HG03159 (cell line): ENCODE data around the gene AGAP1.

Experiments
- ATAC-seq: cut with Tn5 transposase; IDR thresholded peaks from one replicate; pipeline ENCODE4 v1.9.1; 2021; ENCODE audit warnings: mild to moderate bottlenecking, moderate library complexity; ENCODE audit not compliant: unreplicated experiment

Gene AGAP1

DNA sequence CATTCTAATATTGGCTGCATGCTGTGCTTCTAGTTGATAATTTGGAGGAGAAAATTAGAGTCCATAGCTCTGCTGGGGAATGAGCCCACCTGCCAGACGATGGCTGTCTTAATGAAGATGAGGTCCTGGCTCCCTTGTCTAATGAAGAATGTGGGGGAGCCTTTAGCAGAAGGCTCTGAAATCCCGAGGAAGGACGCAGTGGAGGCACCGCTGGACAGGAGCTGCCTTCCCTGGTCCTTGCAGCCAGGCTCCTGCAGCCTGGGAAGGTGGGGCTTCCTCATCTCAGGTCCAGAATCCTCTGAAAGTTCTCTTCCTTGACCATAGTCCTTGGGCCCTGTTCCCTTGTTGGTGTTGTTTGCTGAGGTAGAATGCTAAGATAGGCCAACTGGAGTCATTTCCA lies 208.3 kb downstream of the AGAP1 start:
- no peak for ATAC-seq

DNA sequence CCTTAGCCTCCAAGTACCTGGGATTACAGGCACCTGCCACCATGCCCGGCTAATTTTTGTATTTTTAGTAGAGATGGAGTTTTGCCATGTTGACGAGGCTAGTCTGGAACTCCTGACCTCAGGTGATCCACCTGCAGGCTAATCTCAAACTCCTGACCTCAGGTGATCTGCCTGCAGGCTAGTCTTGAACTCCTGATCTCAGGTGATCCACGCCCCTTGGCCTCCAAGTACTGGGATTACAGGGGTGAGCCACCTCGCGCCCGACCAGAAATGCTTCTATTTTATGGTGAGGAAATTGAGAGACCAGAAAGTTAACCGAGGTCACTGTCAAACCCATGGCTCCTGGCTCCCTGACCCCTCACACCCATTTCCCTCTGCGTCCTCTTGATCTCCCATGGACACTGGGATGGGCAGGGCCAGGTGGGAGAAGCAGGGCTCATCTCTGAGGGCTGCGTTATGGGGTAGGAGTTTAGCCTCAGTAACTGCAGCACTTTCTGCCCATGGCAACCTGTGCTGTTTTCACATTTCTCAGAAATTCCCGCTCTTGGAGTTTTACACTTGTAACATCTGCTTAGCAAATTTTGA lies 210.0 kb downstream of the AGAP1 start:
- no peak for ATAC-seq

DNA sequence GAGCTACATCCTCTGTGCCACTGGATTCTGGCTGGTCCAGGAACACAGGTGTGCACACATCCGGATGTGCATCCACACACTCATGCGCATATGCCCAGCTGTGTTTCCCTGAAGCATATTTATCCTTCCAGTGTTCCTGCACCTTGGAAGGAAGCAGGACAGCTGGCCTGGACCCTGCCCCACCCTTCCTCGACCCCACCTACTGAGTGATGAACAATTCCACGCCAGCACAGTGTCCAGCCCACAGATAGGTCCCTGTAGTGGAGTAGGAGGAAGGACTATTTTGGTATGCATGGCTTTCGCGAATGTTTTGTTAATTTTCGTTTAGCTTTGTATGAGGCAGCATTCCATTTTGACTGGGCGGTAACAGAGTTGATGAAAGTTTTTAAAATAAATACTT lies 211.5 kb downstream of the AGAP1 start:
- no peak for ATAC-seq

DNA sequence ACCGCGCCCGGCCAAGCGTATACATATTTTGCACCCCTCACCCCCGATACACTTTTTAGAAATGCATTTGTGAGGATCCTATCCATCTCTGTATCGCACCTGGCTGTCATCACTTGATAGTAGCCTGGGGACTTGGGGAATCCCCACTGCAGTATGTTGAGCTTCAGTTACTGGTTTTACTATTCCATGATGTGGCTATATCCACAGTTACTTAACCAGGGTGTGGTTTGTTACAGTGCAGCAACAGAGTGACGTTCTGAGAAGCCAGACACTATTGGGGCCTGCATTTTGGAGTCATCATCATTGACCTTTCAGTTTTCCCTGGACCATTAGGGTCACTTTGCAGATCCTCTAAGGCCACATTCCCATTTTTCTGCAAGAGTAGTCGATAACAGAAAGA lies 212.7 kb downstream of the AGAP1 start:
- no peak for ATAC-seq

DNA sequence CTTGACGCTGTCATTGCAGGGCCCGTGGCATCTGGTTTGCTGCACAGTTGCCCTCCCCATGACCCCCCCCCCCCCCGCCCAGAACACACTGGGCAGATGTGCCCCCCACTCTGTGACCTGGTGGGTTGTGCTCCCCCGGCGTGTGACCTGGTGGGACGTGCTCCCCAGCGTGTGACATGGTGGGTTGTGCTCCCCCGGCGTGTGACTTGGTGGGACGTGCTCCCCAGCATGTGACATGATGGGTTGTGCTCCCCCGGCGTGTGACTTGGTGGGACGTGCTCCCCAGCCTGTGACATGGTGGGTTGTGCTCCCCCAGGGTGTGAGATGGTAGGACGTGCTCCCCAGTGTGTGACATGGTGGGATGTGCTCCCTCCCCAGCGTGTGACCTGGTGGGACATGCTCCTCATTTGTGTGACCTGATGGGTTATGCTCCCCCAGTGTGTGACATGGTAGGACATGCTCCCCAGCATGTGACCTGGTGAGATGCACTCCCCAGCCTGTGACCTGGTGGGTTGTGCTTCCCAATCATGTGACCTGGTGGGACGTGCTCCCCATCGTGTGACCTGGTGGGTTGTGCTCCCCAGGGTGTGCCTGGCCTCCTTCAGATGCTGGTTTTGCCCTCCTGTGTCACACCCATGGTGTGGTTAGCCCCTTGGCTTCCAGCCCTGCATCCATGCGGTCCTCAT lies 213.7 kb downstream of the AGAP1 start:
- ATAC-seq = no peak

DNA sequence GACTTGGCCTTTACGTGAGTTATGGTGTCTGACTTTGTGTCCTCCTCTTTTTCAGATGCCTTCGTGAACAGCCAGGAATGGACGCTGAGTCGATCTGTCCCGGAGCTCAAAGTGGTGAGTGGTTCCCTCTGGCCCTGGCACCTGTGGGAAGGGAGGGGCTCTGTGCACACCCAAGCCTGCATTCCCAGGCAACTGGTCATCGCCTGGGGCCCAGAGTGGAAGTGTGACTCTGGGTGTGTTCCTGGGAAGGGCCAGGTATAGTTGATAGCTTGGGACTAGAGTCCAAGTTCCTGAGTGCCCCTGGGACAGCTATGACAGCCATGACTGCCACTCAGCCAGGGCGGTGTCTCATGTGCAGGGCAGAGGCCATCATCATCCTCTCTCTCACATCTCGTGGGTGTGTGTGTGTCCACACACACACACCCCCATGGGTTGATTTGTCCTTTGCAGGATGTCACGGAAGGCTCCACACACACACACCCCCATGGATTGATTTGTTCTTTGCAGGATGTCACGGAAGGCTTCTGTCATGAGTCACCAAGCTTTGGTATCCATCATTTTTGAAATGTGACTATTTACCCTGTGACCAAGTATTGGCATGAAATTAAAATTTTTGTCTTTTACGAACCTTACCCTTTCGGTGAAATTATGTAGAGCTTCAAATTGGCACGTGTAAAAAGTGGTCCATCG lies 215.4 kb downstream of the AGAP1 start:
- ATAC-seq = no peak

DNA sequence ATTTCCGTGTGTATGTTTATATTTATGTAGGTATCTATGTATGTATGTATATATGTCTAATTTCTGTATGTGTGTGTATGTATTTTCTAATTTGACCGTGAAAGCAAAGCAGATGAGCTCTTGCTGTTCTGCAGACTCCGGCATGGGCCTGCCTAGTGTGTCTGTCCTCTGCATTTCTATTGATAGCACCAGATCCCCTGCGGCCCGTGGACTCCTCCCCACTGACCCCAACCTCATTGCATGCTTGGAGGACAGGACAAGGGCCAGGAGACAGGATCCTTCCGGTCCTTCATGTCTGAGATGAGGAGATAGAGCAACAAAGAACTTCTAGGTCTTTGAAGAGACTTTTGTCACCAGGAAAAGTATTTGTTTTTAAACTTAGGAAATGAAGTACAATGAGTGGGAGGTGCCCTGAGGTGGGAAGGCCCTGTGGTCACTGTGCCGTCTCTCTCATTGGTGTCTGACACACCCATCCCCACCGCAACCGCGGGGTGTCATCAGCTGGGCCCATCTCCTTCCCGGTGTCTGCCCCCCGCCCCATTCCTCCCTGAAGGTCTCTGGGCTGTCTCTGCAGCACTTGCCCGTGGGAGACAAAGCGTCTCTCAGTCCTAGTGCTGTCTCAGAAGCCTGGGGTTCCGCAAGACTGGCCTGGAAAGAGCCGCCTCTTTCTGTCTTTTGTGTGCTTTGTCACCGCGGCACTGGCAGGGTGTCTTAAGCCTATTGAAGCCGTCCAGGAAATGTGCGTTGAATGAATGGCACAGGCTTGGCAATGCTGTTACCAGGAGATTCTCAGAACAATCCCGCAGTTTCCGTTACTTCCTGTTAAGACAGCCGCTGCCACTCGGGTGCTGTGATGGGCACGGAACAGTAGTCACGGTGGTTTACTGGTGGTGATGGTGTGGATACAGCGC lies 216.4 kb downstream of the AGAP1 start:
- no peak for ATAC-seq

DNA sequence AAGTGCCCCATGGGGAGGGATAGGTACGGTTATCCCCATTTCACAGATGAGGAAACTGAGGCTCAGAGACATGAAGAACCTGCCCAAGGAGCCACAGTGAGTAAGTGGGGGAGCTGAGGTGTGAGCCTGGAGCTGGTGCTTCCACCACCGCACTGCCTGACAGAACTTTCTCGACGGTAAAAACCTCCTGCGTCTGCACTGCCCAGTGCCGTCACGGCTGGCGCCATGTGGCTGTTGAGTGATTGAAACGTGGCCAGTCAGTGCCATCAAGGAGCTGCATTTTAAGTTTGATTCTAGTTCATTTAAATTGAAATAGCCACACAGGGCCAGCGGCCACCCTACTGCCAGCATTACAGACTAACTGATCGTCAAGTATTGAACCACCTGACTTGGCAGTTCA lies 217.1 kb downstream of the AGAP1 start:
- no peak for ATAC-seq

DNA sequence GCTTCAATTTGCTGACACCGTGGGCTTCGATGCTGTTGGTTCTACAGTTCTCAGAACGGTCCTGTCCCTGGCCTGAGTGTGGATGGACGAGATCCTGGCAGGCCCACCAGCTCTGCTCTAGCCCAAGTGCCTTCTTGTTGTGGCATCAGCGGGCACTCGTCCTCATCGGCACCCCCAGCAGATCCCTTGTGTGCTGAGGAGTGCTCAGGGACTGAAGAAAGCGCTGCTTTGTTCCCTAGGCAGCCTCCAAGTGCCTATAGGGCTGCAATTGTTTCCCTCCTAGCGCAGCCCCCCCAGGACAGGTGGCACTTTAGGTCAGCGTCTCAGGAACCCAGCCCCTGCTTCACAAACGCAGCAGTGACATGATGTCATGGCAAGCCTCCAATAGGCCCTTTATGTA lies 217.7 kb downstream of the AGAP1 start:
- ATAC-seq = no peak

DNA sequence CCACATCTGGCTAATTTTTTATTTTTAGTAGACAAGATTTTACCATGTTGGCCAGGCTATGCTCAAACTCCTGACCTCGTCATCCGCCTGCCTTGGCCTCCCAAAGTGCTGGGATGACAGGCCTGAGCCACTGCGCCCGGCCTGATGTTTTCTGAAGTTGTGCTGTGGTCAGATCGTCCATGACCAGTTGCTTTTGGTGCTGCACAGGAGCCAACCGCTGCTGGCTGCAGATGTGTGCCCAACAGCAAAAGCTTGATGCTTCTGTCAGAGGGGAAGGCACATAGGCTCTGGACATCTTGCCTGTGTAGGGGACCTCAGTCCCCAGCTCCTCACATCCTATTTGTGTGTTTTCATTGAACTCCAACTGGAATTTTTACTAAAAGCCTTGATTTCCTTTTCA lies 218.3 kb downstream of the AGAP1 start:
- no peak for ATAC-seq

DNA sequence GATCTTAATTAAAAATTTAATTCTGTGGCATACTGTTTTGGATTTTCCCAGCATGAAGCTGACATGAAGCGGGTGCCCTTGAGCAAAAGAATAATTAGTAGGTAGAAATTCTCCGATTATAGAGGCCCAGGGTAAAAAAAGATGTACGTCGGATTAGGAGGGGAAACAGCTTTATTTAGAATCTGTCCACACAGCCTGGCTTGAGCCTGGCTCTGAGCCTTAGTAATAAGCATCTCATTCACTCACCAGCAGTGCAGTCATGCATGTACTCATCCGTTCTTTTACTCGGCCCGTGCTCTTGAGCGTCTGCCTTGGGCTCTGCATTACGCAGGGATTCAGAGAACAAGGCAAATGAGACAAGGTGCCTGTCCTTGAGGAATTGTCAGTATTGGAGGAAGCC lies 219.3 kb downstream of the AGAP1 start:
- no peak for ATAC-seq

DNA sequence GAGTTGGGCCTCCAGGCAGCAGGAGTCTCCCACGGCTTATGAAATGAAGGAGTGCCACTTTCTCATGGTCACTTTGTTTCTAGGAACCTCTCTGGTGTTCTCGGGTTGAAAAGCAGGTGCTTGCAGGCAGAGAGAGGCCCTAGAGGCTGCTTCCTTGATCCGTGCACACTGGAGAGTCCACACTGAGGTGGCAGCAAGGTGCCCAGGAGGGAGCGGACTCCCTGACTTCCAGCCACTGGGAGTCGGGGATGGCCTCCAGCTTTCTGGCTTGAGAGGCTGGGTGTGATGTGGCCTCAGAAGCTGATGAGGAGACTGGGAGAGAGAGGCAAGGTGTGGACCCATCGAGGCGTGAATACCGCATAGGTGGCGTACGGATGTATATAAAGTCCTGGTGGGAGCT lies 221.8 kb downstream of the AGAP1 start:
- ATAC-seq = no peak

DNA sequence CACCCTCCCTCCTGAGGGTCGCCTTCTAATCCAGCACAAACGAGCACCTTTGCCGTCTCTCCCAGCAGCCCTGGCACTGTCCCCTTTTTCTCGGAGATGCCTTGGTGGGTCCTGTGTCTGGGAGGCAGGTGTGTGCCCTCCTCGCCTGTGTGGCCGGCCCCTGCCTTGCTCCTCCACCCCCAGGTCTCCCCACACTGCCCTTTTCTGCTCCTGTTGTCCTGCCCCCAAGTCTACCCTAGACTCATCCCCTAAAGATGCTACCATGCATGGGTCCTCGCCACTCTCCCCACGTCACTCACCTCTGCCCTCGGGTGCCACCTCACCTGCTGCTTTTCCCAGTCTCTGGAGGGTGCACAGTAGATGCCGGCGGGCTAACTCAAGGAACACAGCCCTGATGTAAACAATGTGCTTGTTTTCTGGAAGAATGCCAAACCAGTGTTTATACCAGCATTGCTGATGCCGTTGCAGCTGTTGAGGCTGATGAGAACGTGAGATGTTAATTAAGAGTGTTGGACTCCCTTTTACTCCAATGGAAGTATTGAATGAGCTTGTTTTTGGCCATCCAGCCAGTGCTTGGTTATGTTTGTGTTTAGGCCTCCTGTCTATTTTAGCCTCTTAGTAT lies 223.1 kb downstream of the AGAP1 start:
- ATAC-seq = no peak

DNA sequence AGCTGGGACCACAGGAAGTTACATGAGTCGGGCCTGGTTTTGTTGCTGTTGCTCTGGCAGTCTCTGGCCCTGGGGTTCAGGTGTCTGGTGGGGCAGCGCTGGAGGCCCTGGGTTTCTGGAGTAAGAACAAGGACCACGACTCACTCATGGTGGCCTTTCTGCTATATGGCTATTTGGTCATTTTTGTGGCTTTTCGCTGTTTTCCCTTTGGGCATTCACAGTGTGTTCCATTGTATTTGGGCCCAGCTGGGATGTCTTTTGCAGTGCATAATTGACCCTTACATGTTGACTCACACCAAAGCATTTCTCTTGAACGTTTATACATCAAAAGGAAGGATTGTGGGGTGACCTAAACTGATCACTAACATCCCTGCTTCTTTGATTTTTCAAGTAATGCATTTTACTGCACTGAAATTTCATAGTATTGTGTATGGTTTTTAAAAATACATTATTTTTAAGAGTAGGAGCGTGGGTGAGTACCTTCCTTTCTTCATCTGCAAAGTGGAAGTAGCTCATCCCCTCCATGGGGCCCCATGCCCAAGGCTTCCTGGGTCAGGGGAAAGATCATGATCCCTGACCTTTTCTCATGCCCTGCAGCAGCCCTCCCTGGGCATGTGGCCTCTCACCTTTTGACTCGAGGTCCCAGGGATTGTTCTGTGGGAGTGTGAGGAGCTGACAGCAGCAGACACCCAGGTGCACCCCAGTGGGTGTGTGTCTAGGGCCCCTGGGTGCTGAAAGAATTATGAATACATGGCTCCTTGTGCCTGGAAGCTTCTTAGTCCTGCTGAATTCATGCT lies 225.5 kb downstream of the AGAP1 start:
- no peak for ATAC-seq

DNA sequence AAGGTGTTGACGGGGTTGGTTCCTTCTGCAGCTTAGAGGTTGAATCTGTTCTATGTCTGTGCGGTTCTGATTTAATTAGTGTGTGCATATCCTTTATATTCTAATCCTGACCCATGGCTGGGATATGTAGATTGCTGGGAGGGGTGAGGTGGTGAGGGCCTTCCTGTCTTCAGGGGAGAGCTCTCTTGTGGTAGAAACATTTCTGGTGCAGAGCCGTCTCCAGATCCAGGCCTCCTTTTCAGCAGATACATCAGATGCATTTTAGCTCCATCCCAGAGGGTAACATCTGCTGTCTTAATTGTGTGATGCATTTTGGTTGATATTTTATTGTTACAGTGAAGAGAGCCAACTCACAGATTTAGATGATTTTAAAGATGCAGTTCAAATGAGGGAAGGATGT lies 227.8 kb downstream of the AGAP1 start:
- ATAC-seq = no peak

DNA sequence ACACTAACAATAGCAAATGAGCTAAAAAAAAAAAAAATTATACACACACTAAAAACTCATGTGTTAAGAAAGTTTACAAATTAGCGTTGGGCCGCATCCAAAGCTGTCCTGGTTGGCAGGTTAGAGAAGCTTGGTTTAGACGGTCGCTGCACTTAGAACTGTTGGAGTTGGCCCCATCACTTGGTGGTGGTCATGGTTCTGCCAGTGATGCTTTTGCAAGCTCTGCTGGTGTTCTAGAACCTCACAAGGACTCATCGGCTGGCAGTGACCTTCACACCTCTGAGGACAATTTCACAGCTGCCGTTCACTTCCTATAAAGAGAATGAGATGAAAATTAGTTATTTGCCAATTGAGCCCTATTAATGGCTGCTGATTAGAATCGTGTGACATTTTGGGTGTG lies 229.0 kb downstream of the AGAP1 start:
- no peak for ATAC-seq

DNA sequence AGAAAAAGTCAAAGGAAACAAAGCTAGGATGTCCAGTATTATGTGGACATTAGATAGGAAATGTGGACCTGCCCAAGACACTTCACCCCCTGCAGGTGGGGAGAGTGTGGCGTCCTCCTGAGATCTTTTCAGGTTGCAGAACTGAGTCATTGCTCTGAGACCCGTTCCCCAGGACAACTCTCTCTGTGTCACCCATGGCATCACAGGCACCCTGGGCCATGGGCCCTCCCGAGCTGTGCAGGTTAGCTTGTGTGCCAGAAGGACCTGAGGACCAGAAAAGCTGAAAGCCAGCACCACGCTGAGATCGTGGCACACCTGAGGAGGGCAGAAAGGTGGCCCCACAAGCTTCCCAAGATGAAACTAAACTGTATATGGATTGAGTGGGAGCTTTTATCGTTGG lies 229.5 kb downstream of the AGAP1 start:
- ATAC-seq = no peak

DNA sequence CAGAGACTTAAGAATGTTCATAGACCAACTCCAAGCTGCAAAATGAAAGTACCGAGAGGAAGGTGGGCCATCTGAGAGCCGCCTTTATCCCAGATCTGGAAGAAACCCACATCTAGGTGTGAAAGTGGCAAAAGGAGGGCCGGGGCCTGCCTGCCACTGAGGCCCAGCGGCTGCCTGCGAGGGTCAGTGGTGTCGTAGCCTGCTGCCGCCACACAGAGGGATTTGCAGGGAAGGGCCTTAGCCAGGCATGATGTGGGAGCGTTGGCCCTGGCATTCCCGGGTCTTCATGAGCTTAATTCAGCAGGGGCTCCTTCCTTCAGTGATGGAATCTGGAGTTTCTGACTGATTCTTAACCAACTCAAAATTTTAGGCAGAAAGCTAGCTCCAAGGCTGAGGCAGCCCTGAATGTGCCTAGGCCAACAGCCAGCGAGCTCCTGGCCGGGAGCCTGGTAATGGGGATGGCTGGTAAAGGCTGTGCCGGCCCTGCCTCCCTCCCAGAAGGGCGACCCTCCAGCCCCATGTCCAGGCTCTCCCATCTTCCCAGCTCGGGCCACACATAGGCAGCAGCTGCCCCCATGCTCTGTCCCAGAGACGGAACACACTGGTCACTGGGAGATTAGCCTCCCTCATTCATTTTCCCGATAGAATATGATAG lies 230.1 kb downstream of the AGAP1 start:
- no peak for ATAC-seq

DNA sequence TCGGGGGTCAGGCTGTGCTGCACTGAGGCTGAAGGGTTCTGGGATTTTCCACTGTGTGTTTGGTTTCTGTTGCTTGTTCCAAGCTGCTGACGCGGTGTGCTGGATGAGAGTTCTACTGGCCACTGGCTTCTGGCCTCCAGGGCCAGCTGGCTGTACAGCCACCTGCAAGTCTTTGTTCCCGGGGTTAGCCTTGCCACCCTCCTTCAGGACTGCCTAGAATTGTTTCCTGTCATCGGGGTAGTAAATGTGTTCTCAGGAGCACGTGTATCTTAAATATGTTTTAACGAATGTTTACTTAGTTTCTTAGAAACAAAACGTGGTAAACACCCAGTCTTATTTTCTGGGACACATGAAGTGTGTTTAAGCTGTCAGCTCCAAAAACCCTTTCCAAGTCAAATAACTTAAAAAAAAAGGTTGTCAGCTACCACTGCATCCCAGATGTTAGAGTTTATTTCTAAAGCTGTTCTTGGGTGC lies 231.2 kb downstream of the AGAP1 start:
- no peak for ATAC-seq

DNA sequence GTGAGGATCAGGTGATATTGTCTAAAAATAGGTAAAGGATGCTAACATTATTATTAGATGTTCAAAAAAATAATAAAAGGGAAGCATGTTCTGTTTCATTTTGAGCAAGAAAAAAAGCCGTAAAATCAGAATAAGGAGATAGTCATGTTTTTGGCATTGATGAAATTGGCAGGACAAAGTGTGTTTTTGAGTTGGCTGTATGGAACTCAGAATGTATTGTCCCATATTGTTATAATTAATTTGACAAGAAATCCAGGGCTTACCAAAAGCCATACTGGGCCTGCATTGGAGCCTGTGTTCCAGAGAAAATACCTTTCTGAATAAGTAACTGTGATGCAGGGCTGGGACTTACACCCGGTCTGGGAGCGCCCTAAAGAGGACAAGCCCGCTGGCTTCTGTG lies 232.0 kb downstream of the AGAP1 start:
- ATAC-seq = no peak
